ENCODE measurements around the gene C1QL4.
"Not testable (repeated sequence)": the region's sequence is repeated elsewhere in the genome, so short reads cannot be mapped to it uniquely, and the experiment has no call there.

Gene C1QL4

GRCh38 chr12:49304161-49304560, 32.8 kb downstream of the C1QL4 start:
- DNase-seq (ENCODE audit: low read depth in 2 of 2) = no peak

- DNase-seq (ENCODE audit: low read depth in 2 of 2) = no peak
These were observed 35.2 kb downstream of the C1QL4 start for GRCh38 chr12:49301760-49302159.

GRCh38 chr12:49298160-49298559, 38.8 kb downstream of the C1QL4 start:
- DNase-seq (ENCODE audit: low read depth in 2 of 2) = no peak

- no peak for DNase-seq (ENCODE audit: low read depth in 2 of 2)
These were observed 39.3 kb downstream of the C1QL4 start for GRCh38 chr12:49297695-49298060.

- no peak for DNase-seq (ENCODE audit: low read depth in 2 of 2)
These were observed 39.9 kb downstream of the C1QL4 start for GRCh38 chr12:49296836-49297694.

- DNase-seq (ENCODE audit: low read depth in 2 of 2) = no peak
These were observed 40.8 kb downstream of the C1QL4 start for GRCh38 chr12:49296034-49296835.

GRCh38 chr12:49295082-49295936, 41.7 kb downstream of the C1QL4 start, which contains the start of gene PRPH:
Gene PRPH (plus strand): TSS chr12:49295147. CDS start chr12:49295201, 54 bp downstream.
- no peak for DNase-seq (ENCODE audit: low read depth in 2 of 2)

GRCh38 chr12:49294804-49295081, 42.2 kb downstream of the C1QL4 start:
- no peak for DNase-seq (ENCODE audit: low read depth in 2 of 2)

- no peak for DNase-seq (ENCODE audit: low read depth in 2 of 2)
These were observed 42.7 kb downstream of the C1QL4 start for GRCh38 chr12:49294086-49294803.

- no peak for DNase-seq (ENCODE audit: low read depth in 2 of 2)
These were observed 43.7 kb downstream of the C1QL4 start for GRCh38 chr12:49293056-49293956.

- DNase-seq (ENCODE audit: low read depth in 2 of 2) = no peak
These were observed 44.3 kb downstream of the C1QL4 start for GRCh38 chr12:49292729-49293055.

GRCh38 chr12:49288922-49289555, 47.9 kb downstream of the C1QL4 start:
- DNase-seq (ENCODE audit: low read depth in 2 of 2) = no peak

GRCh38 chr12:49288412-49288853, 48.6 kb downstream of the C1QL4 start:
- DNase-seq (ENCODE audit: low read depth in 2 of 2) = no peak

GRCh38 chr12:49287876-49288275, 49.1 kb downstream of the C1QL4 start:
- no peak for DNase-seq (ENCODE audit: low read depth in 2 of 2)

- no peak for DNase-seq (ENCODE audit: low read depth in 2 of 2)
These were observed 52.3 kb downstream of the C1QL4 start for GRCh38 chr12:49284672-49285071.

GRCh38 chr12:49283541-49284429, 53.2 kb downstream of the C1QL4 start:
- DNase-seq (ENCODE audit: low read depth in 2 of 2) = no peak

- DNase-seq (ENCODE audit: low read depth in 2 of 2) = not testable (repeated sequence)
These were observed 54.1 kb downstream of the C1QL4 start for GRCh38 chr12:49282740-49283375.

All from fibroblast of skin of left biceps (primary cell).